ENCODE data around the gene PNPLA2. TPM values are rescaled to one million over a fixed set of nuclear protein-coding genes. Genes with fewer than 3 reads are reported as not detected.

The PNPLA2 gene
- total RNA-seq, 4 donors from 2014 or later, result 71.8 to 254 (median 163) TPM

DNA sequence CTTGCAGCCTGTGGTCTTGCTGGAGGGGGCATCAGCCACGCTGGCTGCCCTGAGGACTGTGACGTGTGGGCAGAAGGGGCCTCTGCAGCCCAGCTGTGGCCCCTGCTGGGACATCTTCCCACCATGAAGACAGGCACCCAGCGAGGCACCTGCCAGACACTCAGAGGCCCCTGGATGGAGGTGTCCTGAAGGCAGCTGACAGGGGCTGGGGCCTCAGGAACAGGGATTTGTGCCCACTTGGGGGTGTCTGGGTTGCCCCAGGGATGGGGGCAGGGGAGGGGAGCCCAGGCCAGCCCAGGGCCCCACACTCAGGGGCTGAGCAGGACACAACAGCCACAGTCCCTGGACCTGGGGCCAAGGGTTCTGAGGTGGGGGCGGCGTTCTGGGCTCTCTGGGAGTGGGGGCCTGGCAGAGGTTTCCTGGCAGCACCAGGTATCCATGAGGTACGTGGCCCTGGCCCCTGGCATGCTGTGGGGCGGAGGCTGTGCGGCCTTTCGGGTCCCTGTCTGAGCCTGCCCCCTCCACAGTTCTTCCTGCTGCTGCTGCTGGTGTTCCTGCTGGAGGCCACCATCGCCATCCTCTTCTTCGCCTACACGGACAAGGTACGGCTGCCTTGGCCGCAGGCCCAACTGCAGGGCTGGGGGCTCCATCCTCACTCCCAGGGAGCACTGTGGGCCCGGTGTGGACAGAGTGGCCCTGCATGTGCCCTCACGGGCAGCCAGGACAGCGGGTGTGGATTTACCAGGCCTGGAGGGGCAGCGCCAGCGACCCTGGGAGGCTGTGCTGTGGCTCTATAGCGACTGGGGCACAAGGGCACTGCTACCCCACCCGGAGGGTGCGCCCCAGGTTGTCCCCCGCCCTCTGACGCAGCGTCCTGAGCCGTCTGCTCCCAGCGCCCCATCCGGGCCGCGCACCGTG, 45.5 kb downstream of the PNPLA2 start:
- Histone ChIP-seq H3K27ac (no peak overlapping the region), H3K36me3 (no peaks in the 10 kb centered on the region)

DNA sequence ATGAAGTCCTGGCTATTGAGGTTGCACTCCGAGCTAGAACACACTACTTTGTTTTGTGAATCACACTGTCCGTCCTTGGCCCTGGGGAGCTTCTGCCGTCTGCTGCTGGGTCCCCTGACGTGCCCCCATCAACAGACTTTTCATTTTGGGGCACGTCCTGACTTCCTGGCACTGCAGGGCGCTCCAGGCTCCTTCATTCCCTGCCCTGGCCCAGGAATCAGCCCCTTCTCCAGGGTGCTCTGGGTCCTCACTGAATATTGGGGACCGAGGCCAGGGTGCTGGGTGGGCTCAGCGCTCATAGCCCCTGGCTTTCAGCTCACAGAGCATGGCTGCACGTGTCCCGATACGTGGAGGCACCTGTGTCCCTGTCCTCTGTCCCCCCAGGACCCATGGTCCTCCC, 46.2 kb downstream of the PNPLA2 start:
- DNase-seq, result no peak
- H3K27me3 ChIP-seq, result peaks cover 0 to 4% of the 10 kb centered on the region in 2 donors
- TF ChIP-seq CTCF (IDR thresholded peaks at IDR 0.05), result no peak
- no peak for TF ChIP-seq POLR2A (IDR thresholded peaks at IDR 0.05)
- peaks cover 0 to 14% (median 0%) of the 10 kb centered on the region in 4 donors for H3K4me1 ChIP-seq
- no peak overlapping the region for H3K27ac ChIP-seq
- no peak overlapping the region for H3K4me3 ChIP-seq
- H3K9me3 ChIP-seq, result no peaks in the 10 kb centered on the region
- no peaks in the 10 kb centered on the region for H3K36me3 ChIP-seq

More for the DNA sequence above, 45.5 kb downstream of the PNPLA2 start:
- DNase-seq, result no peak
- H3K9me3 ChIP-seq, result no peaks in the 10 kb centered on the region
- TF ChIP-seq POLR2A (IDR thresholded peaks at IDR 0.05) (no peak), CTCF (IDR thresholded peaks at IDR 0.05) (no peak)
- H3K4me3 ChIP-seq, result no peak overlapping the region
- H3K27me3 ChIP-seq, result peaks cover 0 to 4% of the 10 kb centered on the region in 2 donors
- peaks cover 0 to 21% (median 0%) of the 10 kb centered on the region in 4 donors for H3K4me1 ChIP-seq

DNA sequence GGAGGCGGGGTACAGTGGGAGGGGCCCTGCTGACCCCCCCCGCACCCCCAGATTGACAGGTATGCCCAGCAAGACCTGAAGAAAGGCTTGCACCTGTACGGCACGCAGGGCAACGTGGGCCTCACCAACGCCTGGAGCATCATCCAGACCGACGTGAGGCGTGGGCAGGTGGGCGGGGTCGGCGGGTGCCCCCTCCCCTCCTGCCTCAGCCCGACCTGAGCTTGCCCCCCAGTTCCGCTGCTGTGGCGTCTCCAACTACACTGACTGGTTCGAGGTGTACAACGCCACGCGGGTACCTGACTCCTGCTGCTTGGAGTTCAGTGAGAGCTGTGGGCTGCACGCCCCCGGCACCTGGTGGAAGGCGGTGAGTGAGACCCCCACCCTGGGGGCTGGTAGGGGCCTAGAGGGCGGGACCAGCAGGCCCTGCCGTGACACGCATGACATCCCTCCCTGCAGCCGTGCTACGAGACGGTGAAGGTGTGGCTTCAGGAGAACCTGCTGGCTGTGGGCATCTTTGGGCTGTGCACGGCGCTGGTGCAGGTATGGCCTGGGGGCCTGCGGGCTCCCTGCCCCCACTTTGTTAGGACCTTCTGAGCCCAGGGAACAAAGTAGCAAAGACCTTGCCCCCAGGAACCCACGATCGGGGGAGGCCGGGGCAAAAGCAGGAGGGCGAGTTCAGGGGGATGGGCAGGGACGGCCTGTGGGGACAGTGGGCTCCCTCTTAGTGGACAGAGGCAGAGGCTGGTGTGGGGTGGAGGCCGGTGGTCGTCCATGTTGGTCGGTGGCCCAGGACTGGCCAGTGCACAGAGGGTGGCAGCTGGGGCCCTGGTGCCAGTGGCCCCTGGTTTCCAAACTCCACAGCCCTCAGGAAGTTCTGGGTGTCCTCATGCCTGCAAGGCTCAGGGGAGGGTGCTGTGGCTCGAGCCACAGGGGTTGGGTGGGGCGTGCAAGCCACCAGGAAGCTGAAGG, 47.0 kb downstream of the PNPLA2 start:
- TF ChIP-seq POLR2A (IDR thresholded peaks at IDR 0.05) (no peak), CTCF (IDR thresholded peaks at IDR 0.05) (no peak)
- Histone ChIP-seq H3K9me3 (no peaks in the 10 kb centered on the region), H3K27me3 (peaks cover 0 to 4% of the 10 kb centered on the region in 2 donors), H3K36me3 (no peaks in the 10 kb centered on the region), H3K4me3 (no peak overlapping the region), H3K27ac (no peak overlapping the region), H3K4me1 (peaks cover 0 to 8% (median 0%) of the 10 kb centered on the region in 4 donors)
- DNase-seq, result no peak

DNA sequence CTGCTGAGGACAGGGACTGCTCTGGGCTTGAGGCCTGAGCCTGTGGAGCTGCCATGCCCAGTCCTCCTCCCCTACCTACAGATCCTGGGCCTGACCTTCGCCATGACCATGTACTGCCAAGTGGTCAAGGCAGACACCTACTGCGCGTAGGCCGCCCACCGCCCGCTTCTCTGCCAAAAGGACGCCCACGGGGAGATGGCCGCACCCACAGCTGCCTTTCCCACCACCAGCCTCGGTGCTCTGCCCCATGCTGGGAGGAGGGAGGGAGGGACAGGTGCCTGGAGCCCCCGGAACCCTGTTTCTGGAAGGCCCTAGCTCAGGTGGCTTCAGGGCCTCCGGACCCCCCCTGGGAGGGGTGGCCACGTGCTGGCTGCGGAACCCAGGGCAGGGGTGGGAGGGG, 47.8 kb downstream of the PNPLA2 start:
- TF ChIP-seq POLR2A (IDR thresholded peaks at IDR 0.05) (no peak), CTCF (IDR thresholded peaks at IDR 0.05) (no peak)
- peaks cover 0 to 8% (median 0%) of the 10 kb centered on the region in 4 donors for H3K4me1 ChIP-seq
- no peak for DNase-seq
- H3K27ac ChIP-seq, result no peak overlapping the region
- no peak overlapping the region for H3K4me3 ChIP-seq
- peaks cover 0 to 4% of the 10 kb centered on the region in 2 donors for H3K27me3 ChIP-seq
- no peaks in the 10 kb centered on the region for H3K9me3 ChIP-seq
- no peaks in the 10 kb centered on the region for H3K36me3 ChIP-seq

- Histone ChIP-seq H3K4me3 (no peak overlapping the region), H3K27ac (no peak overlapping the region), H3K9me3 (no peaks in the 10 kb centered on the region), H3K27me3 (no peaks in the 10 kb centered on the region), H3K36me3 (no peaks in the 10 kb centered on the region), H3K4me1 (no peaks in the 10 kb centered on the region)
- no peak for DNase-seq
- no peak for TF ChIP-seq POLR2A (IDR thresholded peaks at IDR 0.05)
- TF ChIP-seq CTCF (IDR thresholded peaks at IDR 0.05), result no peak
Observed at GRCh38 chr11:867856-868358, 49.2 kb downstream of the PNPLA2 start.

All from Peyer's patch (tissue), 4 donors.